HepG2 (cell line): Measurements from ENCODE around the gene SERPINE2. TPM values are rescaled to one million over a fixed set of nuclear protein-coding genes. Genes with fewer than 3 reads are reported as not detected.

Experiments used
- AHR ChIP-seq: IDR thresholded peaks from 2 replicates; pipeline ENCODE4 v1.6.1; 2018; ENCODE audit warnings: missing genetic modification reagents, missing compliant biosample characterization
- ATF7-NPFF ChIP-seq: sonication (generic); formaldehyde crosslinking; IDR thresholded peaks from 2 replicates; pipeline ENCODE4 v1.8.1; 2023; ENCODE audit warnings: mild to moderate bottlenecking, low read depth, missing genetic modification reagents, moderate library complexity
- CREB1 ChIP-seq, 2 experiments: fragments of 450-650 bp in 1 of 2; IDR thresholded peaks; 2 replicates each; pipeline ENCODE4 v1.6.1; 2016 to 2017; ENCODE audit warnings: control low read depth in 1 of 2, mild to moderate bottlenecking in 1 of 2, missing compliant biosample characterization in 1 of 2, missing genetic modification characterization in 1 of 2
- ESRRA ChIP-seq: sonication (generic); formaldehyde crosslinking; IDR thresholded peaks from 2 replicates; pipeline ENCODE4 v1.5.1; 2020; ENCODE audit warnings: mild to moderate bottlenecking, low read depth, missing genetic modification reagents
- HNRNPUL1 ChIP-seq: fragments of 200-400 bp; formaldehyde crosslinking; IDR thresholded peaks from 2 replicates; pipeline ENCODE4 v1.6.1; 2017; ENCODE audit warnings: low read depth, mild to moderate bottlenecking, low read length, moderate library complexity
- MLLT10 ChIP-seq: sonication (generic); formaldehyde crosslinking; IDR thresholded peaks from 2 replicates; pipeline ENCODE4 v1.4.0; 2020; ENCODE audit warnings: missing genetic modification reagents
- NCOA1 ChIP-seq: sonication (generic); formaldehyde crosslinking; IDR thresholded peaks from 2 replicates; pipeline ENCODE4 v1.9.0; 2021; ENCODE audit warnings: missing genetic modification reagents
- RNF2 ChIP-seq: fragments of 450-650 bp; conservative IDR thresholded peaks from 2 replicates; pipeline ENCODE4 v1.6.1; 2016; ENCODE audit warnings: low read depth
- SOX6 ChIP-seq, 2 experiments: fragments of 450-650 bp in 1 of 2; sonication (generic) in 1 of 2; formaldehyde crosslinking in 1 of 2; IDR thresholded peaks; 2 replicates each; pipeline versions ENCODE4 v1.4.0 to v1.6.1; 2017 to 2020; ENCODE audit warnings: antibody characterized with exemption in 1 of 2, mild to moderate bottlenecking in 1 of 2, missing genetic modification reagents in 1 of 2
- ZNF256 ChIP-seq: sonication (generic); formaldehyde crosslinking; conservative IDR thresholded peaks from 2 replicates; pipeline ENCODE4 v1.4.0; 2020; ENCODE audit warnings: missing genetic modification reagents
- ZNF326 ChIP-seq: sonication (generic); formaldehyde crosslinking; IDR thresholded peaks from 2 replicates; pipeline ENCODE4 v1.4.0; 2020; ENCODE audit warnings: missing genetic modification reagents, borderline replicate concordance
- ZNF484 ChIP-seq: sonication (generic); formaldehyde crosslinking; IDR thresholded peaks from 2 replicates; pipeline ENCODE4 v1.5.1; 2020; ENCODE audit warnings: mild to moderate bottlenecking, low read depth, missing genetic modification reagents, borderline replicate concordance
- ZNF543 ChIP-seq: sonication (generic); formaldehyde crosslinking; IDR thresholded peaks from 2 replicates; pipeline ENCODE4 v1.4.0; 2020; ENCODE audit warnings: mild to moderate bottlenecking, missing genetic modification reagents
- ZNF614 ChIP-seq: IDR thresholded peaks from 2 replicates; pipeline ENCODE4 v1.6.1; 2018; ENCODE audit warnings: missing biosample characterization, missing genetic modification reagents, inconsistent platforms, borderline replicate concordance
- ZNF615 ChIP-seq: sonication (generic); formaldehyde crosslinking; IDR thresholded peaks from 2 replicates; pipeline ENCODE4 v1.5.0; 2020; ENCODE audit warnings: mild to moderate bottlenecking, missing genetic modification reagents, borderline replicate concordance
- ZNF616 ChIP-seq: sonication (generic); formaldehyde crosslinking; IDR thresholded peaks from 2 replicates; pipeline ENCODE4 v1.5.0; 2020; ENCODE audit warnings: low read depth, mild to moderate bottlenecking, missing genetic modification reagents
- ZNF672 ChIP-seq: sonication (generic); formaldehyde crosslinking; IDR thresholded peaks from 2 replicates; pipeline ENCODE4 v1.8.1; 2022; ENCODE audit warnings: missing genetic modification reagents
- polyA plus RNA-seq, 8 experiments: library from polyadenylated mRNA; depleted of rRNA in 3 of 8; stranded (reverse) in 7 of 8; unstranded in 1 of 8; fragments of >200 nt; fragmentation: Illumina TruSeq in 4 of 8; extraction: Trizol in 4 of 8; gene quantifications; 2 replicates each; pipeline versions ENCODE4 v1.2.1 to v1.2.3, GENCODE V29; 2011 to 2016; ENCODE audit warnings: low read depth in 4 of 8, missing spikeins in 1 of 8, mixed read lengths in 1 of 8; ENCODE audit not compliant: insufficient read depth in 1 of 8
- total RNA-seq, 5 experiments: library from RNA; depleted of rRNA; stranded (reverse); fragments of >200 nt; fragmentation: Illumina TruSeq; extraction: Trizol; gene quantifications; 2 replicates each; pipeline ENCODE4 v1.2.3, GENCODE V29; 2016; ENCODE audit warnings: low read depth in 1 of 5
- TF ChIP-seq, protein P1 (sequence below): sonication (generic); formaldehyde crosslinking; IDR thresholded peaks from 2 replicates; pipeline ENCODE4 v1.4.0; 2020; ENCODE audit warnings: missing genetic modification reagents
- TF ChIP-seq, protein P2 (sequence below): sonication (generic); formaldehyde crosslinking; IDR thresholded peaks from 2 replicates; pipeline ENCODE4 v1.4.0; 2020; ENCODE audit warnings: missing genetic modification reagents, borderline replicate concordance
- TF ChIP-seq, protein P3 (sequence below): sonication (generic); formaldehyde crosslinking; IDR thresholded peaks from 2 replicates; pipeline ENCODE4; 2020; ENCODE audit warnings: missing genetic modification reagents, mild to moderate bottlenecking, borderline replicate concordance

The SERPINE2 gene
- total and polyA plus RNA-seq, 2 of the 13 experiments (the other 11 are each of a cell fraction or from before 2014, with no cell fraction given), result 7.9 to 18.1 TPM

DNA sequence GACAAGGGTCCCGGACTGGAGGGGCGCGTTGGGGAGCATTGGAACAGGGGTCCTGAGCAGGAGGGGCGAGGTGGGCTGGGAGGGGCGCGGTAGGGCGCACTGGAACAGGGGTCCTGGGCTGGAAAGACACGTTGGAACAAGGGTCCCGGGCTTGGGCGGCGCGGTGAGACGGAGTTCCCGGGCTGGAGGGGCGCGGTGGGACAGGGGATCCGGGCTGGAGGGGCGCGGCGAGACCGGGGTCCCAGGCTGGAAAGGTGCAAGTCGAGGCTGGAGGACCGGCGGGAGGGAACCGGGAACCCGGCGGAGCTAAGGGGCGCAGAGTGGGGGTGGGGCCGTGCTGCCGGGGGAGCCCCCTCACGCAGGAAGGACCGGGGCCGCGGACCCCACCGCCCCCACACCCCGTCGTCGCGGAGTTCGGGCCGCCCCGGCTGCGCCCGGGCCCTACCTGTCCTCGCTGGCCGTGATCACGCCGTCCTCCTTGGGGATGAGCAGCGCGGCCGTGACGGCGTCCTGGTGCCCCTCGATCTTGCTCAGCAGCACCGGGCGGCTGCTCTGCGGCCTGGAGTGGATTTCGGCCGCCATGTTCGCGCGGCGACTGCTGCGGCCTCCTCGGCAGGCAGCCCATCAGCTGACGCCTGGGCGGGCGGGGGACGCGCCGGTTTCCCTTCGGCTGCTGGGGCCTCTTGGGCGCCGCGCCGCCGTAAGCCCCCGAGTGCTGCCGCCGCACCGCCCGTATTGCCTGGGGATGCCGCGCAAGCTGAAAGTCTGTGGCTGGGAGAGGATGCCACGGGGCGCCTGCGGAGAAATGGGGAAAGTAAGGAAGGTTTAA lies 94.2 kb downstream of the SERPINE2 start, which contains the start of gene WDFY1 (continued):
- 0 out of 2 replicates have a peak, but pooled peaks have one; percentile 51 for TF ChIP-seq ZNF256
- TF ChIP-seq NCOA1 (CRISPR knock-in tag), result peak; percentile 52; the same call in 1 of the 2 replicates
- TF ChIP-seq, protein P1, sequence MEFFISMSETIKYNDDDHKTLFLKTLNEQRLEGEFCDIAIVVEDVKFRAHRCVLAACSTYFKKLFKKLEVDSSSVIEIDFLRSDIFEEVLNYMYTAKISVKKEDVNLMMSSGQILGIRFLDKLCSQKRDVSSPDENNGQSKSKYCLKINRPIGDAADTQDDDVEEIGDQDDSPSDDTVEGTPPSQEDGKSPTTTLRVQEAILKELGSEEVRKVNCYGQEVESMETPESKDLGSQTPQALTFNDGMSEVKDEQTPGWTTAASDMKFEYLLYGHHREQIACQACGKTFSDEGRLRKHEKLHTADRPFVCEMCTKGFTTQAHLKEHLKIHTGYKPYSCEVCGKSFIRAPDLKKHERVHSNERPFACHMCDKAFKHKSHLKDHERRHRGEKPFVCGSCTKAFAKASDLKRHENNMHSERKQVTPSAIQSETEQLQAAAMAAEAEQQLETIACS (CRISPR knock-in tag), result peak; percentile 68
- peak; percentile 94 for TF ChIP-seq ZNF614 (CRISPR knock-in tag)
- TF ChIP-seq HNRNPUL1, result peak; percentile 83; the same call in 1 of the 2 replicates
- TF ChIP-seq ZNF615 (CRISPR knock-in tag), result no peak
- no peak for TF ChIP-seq ZNF484 (CRISPR knock-in tag)
- no peak for TF ChIP-seq SOX6 (IDR thresholded peaks at IDR 0.05)
- TF ChIP-seq SOX6 (CRISPR knock-in tag; IDR thresholded peaks at IDR 0.05), result peak; percentile 80
- TF ChIP-seq, protein P2, sequence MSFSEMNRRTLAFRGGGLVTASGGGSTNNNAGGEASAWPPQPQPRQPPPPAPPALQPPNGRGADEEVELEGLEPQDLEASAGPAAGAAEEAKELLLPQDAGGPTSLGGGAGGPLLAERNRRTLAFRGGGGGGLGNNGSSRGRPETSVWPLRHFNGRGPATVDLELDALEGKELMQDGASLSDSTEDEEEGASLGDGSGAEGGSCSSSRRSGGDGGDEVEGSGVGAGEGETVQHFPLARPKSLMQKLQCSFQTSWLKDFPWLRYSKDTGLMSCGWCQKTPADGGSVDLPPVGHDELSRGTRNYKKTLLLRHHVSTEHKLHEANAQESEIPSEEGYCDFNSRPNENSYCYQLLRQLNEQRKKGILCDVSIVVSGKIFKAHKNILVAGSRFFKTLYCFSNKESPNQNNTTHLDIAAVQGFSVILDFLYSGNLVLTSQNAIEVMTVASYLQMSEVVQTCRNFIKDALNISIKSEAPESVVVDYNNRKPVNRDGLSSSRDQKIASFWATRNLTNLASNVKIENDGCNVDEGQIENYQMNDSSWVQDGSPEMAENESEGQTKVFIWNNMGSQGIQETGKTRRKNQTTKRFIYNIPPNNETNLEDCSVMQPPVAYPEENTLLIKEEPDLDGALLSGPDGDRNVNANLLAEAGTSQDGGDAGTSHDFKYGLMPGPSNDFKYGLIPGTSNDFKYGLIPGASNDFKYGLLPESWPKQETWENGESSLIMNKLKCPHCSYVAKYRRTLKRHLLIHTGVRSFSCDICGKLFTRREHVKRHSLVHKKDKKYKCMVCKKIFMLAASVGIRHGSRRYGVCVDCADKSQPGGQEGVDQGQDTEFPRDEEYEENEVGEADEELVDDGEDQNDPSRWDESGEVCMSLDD (CRISPR knock-in tag), result peak; percentile 95
- TF ChIP-seq ZNF543 (CRISPR knock-in tag), result peak; percentile 78; the same call in 1 of the 2 replicates
- peak; percentile 51; the same call in 1 of the 2 replicates for TF ChIP-seq ZNF326 (CRISPR knock-in tag)
- no peak for TF ChIP-seq RNF2
- TF ChIP-seq ZNF616 (CRISPR knock-in tag), result peak; percentile 85
- TF ChIP-seq ESRRA (CRISPR knock-in tag), result peak; percentile 52; the same call in 1 of the 2 replicates
- no peak for TF ChIP-seq ZNF672 (CRISPR knock-in tag)
- peak; percentile 92 for TF ChIP-seq ATF7-NPFF
- TF ChIP-seq CREB1 (IDR thresholded peaks at IDR 0.05), result no peak
- TF ChIP-seq CREB1 (CRISPR knock-in tag; IDR thresholded peaks at IDR 0.05), result no peak
- peak; percentile 95 for TF ChIP-seq AHR (CRISPR knock-in tag)
- TF ChIP-seq, protein P3, sequence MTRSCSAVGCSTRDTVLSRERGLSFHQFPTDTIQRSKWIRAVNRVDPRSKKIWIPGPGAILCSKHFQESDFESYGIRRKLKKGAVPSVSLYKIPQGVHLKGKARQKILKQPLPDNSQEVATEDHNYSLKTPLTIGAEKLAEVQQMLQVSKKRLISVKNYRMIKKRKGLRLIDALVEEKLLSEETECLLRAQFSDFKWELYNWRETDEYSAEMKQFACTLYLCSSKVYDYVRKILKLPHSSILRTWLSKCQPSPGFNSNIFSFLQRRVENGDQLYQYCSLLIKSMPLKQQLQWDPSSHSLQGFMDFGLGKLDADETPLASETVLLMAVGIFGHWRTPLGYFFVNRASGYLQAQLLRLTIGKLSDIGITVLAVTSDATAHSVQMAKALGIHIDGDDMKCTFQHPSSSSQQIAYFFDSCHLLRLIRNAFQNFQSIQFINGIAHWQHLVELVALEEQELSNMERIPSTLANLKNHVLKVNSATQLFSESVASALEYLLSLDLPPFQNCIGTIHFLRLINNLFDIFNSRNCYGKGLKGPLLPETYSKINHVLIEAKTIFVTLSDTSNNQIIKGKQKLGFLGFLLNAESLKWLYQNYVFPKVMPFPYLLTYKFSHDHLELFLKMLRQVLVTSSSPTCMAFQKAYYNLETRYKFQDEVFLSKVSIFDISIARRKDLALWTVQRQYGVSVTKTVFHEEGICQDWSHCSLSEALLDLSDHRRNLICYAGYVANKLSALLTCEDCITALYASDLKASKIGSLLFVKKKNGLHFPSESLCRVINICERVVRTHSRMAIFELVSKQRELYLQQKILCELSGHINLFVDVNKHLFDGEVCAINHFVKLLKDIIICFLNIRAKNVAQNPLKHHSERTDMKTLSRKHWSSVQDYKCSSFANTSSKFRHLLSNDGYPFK (CRISPR knock-in tag), result no peak; the same call in 1 of the 2 replicates
- no peak for TF ChIP-seq MLLT10
